ENCODE measurements around the gene STARD7. TPM values are rescaled to one million over a fixed set of nuclear protein-coding genes. Genes with fewer than 3 reads are reported as not detected.

Gene STARD7
- total and polyA plus RNA-seq, 9 of the 15 experiments (the other 6 are each of a cell fraction or from before 2014, with no cell fraction given), result 90.9 to 196 (median 145) TPM

- no peak overlapping the region for H3K4me3 ChIP-seq
- no peak for FAIRE-seq
- no TSS peak for BruUV-seq (replicated peaks)
- no peaks in the 10 kb centered on the region for H3K27me3 ChIP-seq (ENCODE audit: control insufficient read depth in 2 of 2, insufficient read depth in 2 of 2, low read length in 2 of 2)
- H3K9me1 ChIP-seq (ENCODE audit: control insufficient read depth, insufficient read depth, low read length), result peaks cover 3% of the 10 kb centered on the region
- no peaks in the 10 kb centered on the region for H3K79me2 ChIP-seq (ENCODE audit: control insufficient read depth, insufficient read depth, low read length)
- in situ Hi-C loops (cut with MboI) (no loop called here), intact Hi-C loops (cut with micrococcal nuclease) (no loop called here)
- no peak overlapping the region for H3K27ac ChIP-seq (ENCODE audit: extremely low read depth, low read depth, low read length)
- H3K4me2 ChIP-seq (ENCODE audit: insufficient read depth, low read length), result no peak overlapping the region
- no peaks in the 10 kb centered on the region for H3K9me3 ChIP-seq (replicated peaks; ENCODE audit: control insufficient read depth, insufficient read depth, low read depth, low read length)
- peaks cover 25 to 43% of the 10 kb centered on the region in 2 experiments for H3K4me1 ChIP-seq (replicated peaks in 1 of 2; ENCODE audit: control insufficient read depth in 2 of 2, insufficient read depth in 2 of 2, low read length in 2 of 2)
- H4K20me1 ChIP-seq (replicated peaks; ENCODE audit: control insufficient read depth, insufficient read depth, low read length), result no peaks in the 10 kb centered on the region
- DNase-seq (ENCODE audit: extremely low read depth in 1 of 4, low spot score in 3 of 4), result no peak
- ChIA-PET CTCF (ENCODE audit: low intra/inter-chr PET ratio) (no interaction called here), POLR2A (interaction anchor here (0.8 to 1.9 kb wide), 3 partner anchors 9 to 23 kb away, joined by 4 to 6 read pairs (median 4); no protein-coding TSS in a partner anchor)
- peak overlapping the region in 1 of 2 experiments; percentile 48; a peak in 1 of 4 replicates for H3K9ac ChIP-seq (ENCODE audit: insufficient read depth in 1 of 2, low read depth in 2 of 2, low read length in 2 of 2)
- no peak for ATAC-seq
- TF ChIP-seq STAT5B (CRISPR knock-in tag; IDR thresholded peaks at IDR 0.05), result no peak
- WGBS (ENCODE audit: insufficient coverage, low coverage, missing lambda C conversion rate), result 80% methylated on average over 16 of the region's 17 CpGs
- H3K36me3 ChIP-seq (ENCODE audit: control insufficient read depth, insufficient read depth, low read length), result no peaks in the 10 kb centered on the region
- H2AFZ ChIP-seq (ENCODE audit: low read depth, low read length), result peak overlapping the region; percentile 46
Observed at GRCh38 chr2:96159084-96159830, 49.4 kb downstream of the STARD7 start.

GRCh38 chr2:96158554-96158940, 50.1 kb downstream of the STARD7 start:
- TF ChIP-seq ZBTB7A (IDR thresholded peaks at IDR 0.05; ENCODE audit: borderline replicate concordance, control insufficient read depth, low read depth, low read length) (0 out of 2 replicates have a peak, but pooled peaks have one; percentile 1), NCOA4 (IDR thresholded peaks at IDR 0.05; ENCODE audit: partially characterized antibody) (no peak)
- H3K27me3 ChIP-seq (ENCODE audit: control insufficient read depth in 2 of 2, insufficient read depth in 2 of 2, low read length in 2 of 2), result no peaks in the 10 kb centered on the region
- peak overlapping the region; percentile 71; the same call in 1 of the 2 replicates for H3K4me2 ChIP-seq (ENCODE audit: insufficient read depth, low read length)
- intact Hi-C loops (cut with micrococcal nuclease), result no loop called here
- DNase-seq (ENCODE audit: extremely low read depth in 1 of 4, low spot score in 3 of 4) (no peak), ATAC-seq (no peak), FAIRE-seq (no peak)
- BruUV-seq (replicated peaks), result no TSS peak
- H4K20me1 ChIP-seq (replicated peaks; ENCODE audit: control insufficient read depth, insufficient read depth, low read length), result no peaks in the 10 kb centered on the region
- no peak overlapping the region for H3K4me3 ChIP-seq
- WGBS (ENCODE audit: insufficient coverage, low coverage, missing lambda C conversion rate), result 95% methylated on average over 12 of the region's 14 CpGs
- CTCF ChIA-PET (ENCODE audit: low intra/inter-chr PET ratio), result no interaction called here
- H3K36me3 ChIP-seq (ENCODE audit: control insufficient read depth, insufficient read depth, low read length), result no peaks in the 10 kb centered on the region
- POLR2A ChIA-PET, result interaction anchor here (0.6 to 1.9 kb wide), 4 partner anchors 9 to 41 kb away, joined by 3 to 6 read pairs (median 4); no protein-coding TSS in a partner anchor
- H3K27ac ChIP-seq (ENCODE audit: extremely low read depth, low read depth, low read length), result peak overlapping the region; percentile 82
- peaks cover 25 to 40% of the 10 kb centered on the region in 2 experiments for H3K4me1 ChIP-seq (replicated peaks in 1 of 2; ENCODE audit: control insufficient read depth in 2 of 2, insufficient read depth in 2 of 2, low read length in 2 of 2)
- in situ Hi-C loops (cut with MboI), result no loop called here
- H3K79me2 ChIP-seq (ENCODE audit: control insufficient read depth, insufficient read depth, low read length), result no peaks in the 10 kb centered on the region
- no peaks in the 10 kb centered on the region for H3K9me3 ChIP-seq (replicated peaks; ENCODE audit: control insufficient read depth, insufficient read depth, low read depth, low read length)
- peak overlapping the region; percentile 99 for H2AFZ ChIP-seq (ENCODE audit: low read depth, low read length)
- peaks cover 3% of the 10 kb centered on the region for H3K9me1 ChIP-seq (ENCODE audit: control insufficient read depth, insufficient read depth, low read length)
- peak overlapping the region; percentile 67 to 90; a peak in 3 of 4 replicates for H3K9ac ChIP-seq (ENCODE audit: insufficient read depth in 1 of 2, low read depth in 2 of 2, low read length in 2 of 2)

Data from K562 (cell line).